MCF 10A (cell line): ENCODE data around the gene TMEM117. TPM values are rescaled to one million over a fixed set of nuclear protein-coding genes. Genes with fewer than 3 reads are reported as not detected.

Source experiments
- BruUV-seq: library from RNA; stranded (reverse); fragments of 400-500 nt; replicated peaks from 2 replicates; lab custom pipeline; 2021; lab: Mats Ljungman, UMichigan
- CTCF ChIA-PET: fragments of 300-600 bp; sonication (Branson Sonifier 250); formaldehyde crosslinking; extraction: SDS; loops from one replicate; lab custom pipeline; 2021; ENCODE audit warnings: antibody characterized with exemption, inconsistent platforms; lab: Yijun Ruan, JAX
- POLR2A ChIA-PET: fragments of 300-600, 350-650 bp; sonication (Branson Sonifier 250); formaldehyde crosslinking; extraction: SDS; loops from one replicate; lab custom pipeline; 2020; ENCODE audit warnings: antibody characterized with exemption, inconsistent platforms; lab: Yijun Ruan, JAX
- DNase-seq: peaks from one replicate; pipeline ENCODE4 v3.0.0-alpha.2; 2018; ENCODE audit not compliant: unreplicated experiment
- H3K27ac Mint-ChIP-seq: one replicate; pipeline ENCODE4 v1.8.0; 2022; ENCODE audit warnings: mild to moderate bottlenecking, low read depth, mixed read lengths; ENCODE audit not compliant: unreplicated experiment
- H3K27me3 Mint-ChIP-seq: one replicate; pipeline ENCODE4 v1.8.0; 2022; ENCODE audit warnings: mixed read lengths; ENCODE audit not compliant: insufficient read depth, unreplicated experiment
- H3K36me3 Mint-ChIP-seq: one replicate; pipeline ENCODE4 v1.8.0; 2022; ENCODE audit warnings: mild to moderate bottlenecking, moderate library complexity, mixed read lengths; ENCODE audit not compliant: insufficient read depth, unreplicated experiment
- H3K4me1 Mint-ChIP-seq: one replicate; pipeline ENCODE4 v1.8.0; 2022; ENCODE audit warnings: mixed read lengths; ENCODE audit not compliant: insufficient read depth, unreplicated experiment
- H3K4me3 Mint-ChIP-seq: one replicate; pipeline ENCODE4 v1.8.0; 2022; ENCODE audit warnings: mild to moderate bottlenecking, moderate library complexity, mixed read lengths; ENCODE audit not compliant: unreplicated experiment
- H3K9me3 Mint-ChIP-seq: one replicate; pipeline ENCODE4 v1.8.0; 2022; ENCODE audit warnings: mixed read lengths; ENCODE audit not compliant: unreplicated experiment
- CTCF ChIP-seq: fragments of 200-600 bp; IDR thresholded peaks from one replicate; pipeline ENCODE4 v1.8.0; 2022; ENCODE audit warnings: antibody characterized with exemption, mild to moderate bottlenecking; ENCODE audit not compliant: unreplicated experiment
- intact Hi-C: fragments of 100-400 bp; cut with micrococcal nuclease; formaldehyde crosslinking; loops from 2 replicates; pipeline ENCODE4 v1.14.1; 2022
- total RNA-seq: library from RNA; stranded (reverse); gene quantifications from 2 replicates; pipeline ENCODE4 v1.2.3, GENCODE V29; 2022

The TMEM117 gene
- total RNA-seq, 1 experiment from 2014 or later, result 3.2 TPM

- no peaks in the 10 kb centered on the region for H3K4me1 Mint-ChIP-seq
Measured at GRCh38 chr12:44029194-44029593, 193.3 kb downstream of the TMEM117 start.

GRCh38 chr12:44031472-44032185 lies 195.7 kb downstream of the TMEM117 start:
- no peaks in the 10 kb centered on the region for H3K4me1 Mint-ChIP-seq
- intact Hi-C loops, result no loop called here
- H3K36me3 Mint-ChIP-seq, result no peaks in the 10 kb centered on the region
- no peaks in the 10 kb centered on the region for H3K9me3 Mint-ChIP-seq
- BruUV-seq, result no TSS peak
- POLR2A ChIA-PET, result interaction anchor here (1.1 kb wide), 1 partner anchor 57 kb away, joined by 3 read pairs; no protein-coding TSS in a partner anchor
- no peak for TF ChIP-seq CTCF
- no peak overlapping the region for H3K27ac Mint-ChIP-seq
- CTCF ChIA-PET, result no interaction called here
- no peak overlapping the region for H3K4me3 Mint-ChIP-seq
- no peaks in the 10 kb centered on the region for H3K27me3 Mint-ChIP-seq
- no peak for DNase-seq

More at GRCh38 chr12:44029194-44029593, 193.3 kb downstream of the TMEM117 start:
- no peak for TF ChIP-seq CTCF
- Mint-ChIP-seq H3K36me3 (no peaks in the 10 kb centered on the region), H3K4me3 (no peak overlapping the region), H3K9me3 (no peaks in the 10 kb centered on the region), H3K27me3 (no peaks in the 10 kb centered on the region), H3K27ac (no peak overlapping the region)
- ChIA-PET CTCF (interaction anchor here (0.8 to 1.2 kb wide), 4 partner anchors 14 to 230 kb away, joined by 3 to 5 read pairs (median 4); no protein-coding TSS in a partner anchor), POLR2A (interaction anchor here (0.6 kb wide), 1 partner anchor 87 kb away, joined by 3 read pairs; no protein-coding TSS in a partner anchor)
- no peak for DNase-seq
- intact Hi-C loops, result no loop called here
- no TSS peak for BruUV-seq

GRCh38 chr12:44034906-44035305 lies 199.0 kb downstream of the TMEM117 start:
- POLR2A ChIA-PET, result no interaction called here

More at GRCh38 chr12:44034906-44035305, 199.0 kb downstream of the TMEM117 start:
- Mint-ChIP-seq H3K27me3 (no peaks in the 10 kb centered on the region), H3K4me1 (no peaks in the 10 kb centered on the region), H3K27ac (no peak overlapping the region), H3K36me3 (no peaks in the 10 kb centered on the region), H3K4me3 (no peak overlapping the region), H3K9me3 (no peaks in the 10 kb centered on the region)
- intact Hi-C loops, result no loop called here
- no peak for DNase-seq
- BruUV-seq, result no TSS peak
- TF ChIP-seq CTCF, result no peak
- CTCF ChIA-PET, result no interaction called here
